ENCODE measurements around the gene DLL1. TPM values are rescaled to one million over a fixed set of nuclear protein-coding genes. Genes with fewer than 3 reads are reported as not detected.

Gene DLL1
- total RNA-seq, 1 experiment from 2014 or later, result 2.8 TPM

DNA sequence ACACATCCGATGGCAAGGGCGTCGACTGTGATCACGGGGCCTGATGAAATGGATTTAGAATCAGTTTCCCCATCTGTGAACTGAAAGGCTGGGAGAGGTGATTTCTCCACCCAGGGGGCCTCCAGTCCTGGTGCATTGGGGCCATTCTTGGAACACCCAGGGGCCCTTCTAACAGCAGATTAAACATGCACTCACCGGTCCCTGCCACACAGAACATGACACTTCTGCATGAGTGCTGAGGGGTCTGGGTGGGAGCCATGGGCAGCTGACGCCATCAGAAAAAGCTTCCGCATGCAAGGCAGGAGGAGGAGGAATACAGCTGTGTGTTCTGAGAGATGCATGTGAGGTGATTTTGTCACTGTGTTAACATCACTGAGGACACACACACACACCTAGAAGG, 26.8 kb downstream of the DLL1 start:
- no CpG with 5 or more reads among the region's 7 CpGs for WGBS (ENCODE audit: extremely low coverage, insufficient read length, low lambda C conversion rate)
- H3K4ac ChIP-seq (ENCODE audit: low read depth, low read length), result no peak overlapping the region
- no peak overlapping the region for H3K4me3 Mint-ChIP-seq
- no peak overlapping the region for H3K14ac ChIP-seq (ENCODE audit: insufficient read depth, low read length)
- no peaks in the 10 kb centered on the region for H3K36me3 Mint-ChIP-seq (ENCODE audit: insufficient read depth in 1 of 3, low read depth in 3 of 3)
- H3K27ac Mint-ChIP-seq, result no peak overlapping the region; a peak in 1 of 7 replicates
- no peak overlapping the region for H2BK120ac ChIP-seq (ENCODE audit: low read depth, low read length, poor library complexity, severe bottlenecking)
- no peak overlapping the region for H2BK5ac ChIP-seq (ENCODE audit: insufficient read length, low read length)
- H3K79me2 ChIP-seq (ENCODE audit: insufficient read depth, low read length), result no peaks in the 10 kb centered on the region
- peaks cover 11 to 18% of the 10 kb centered on the region in 2 experiments for H3K4me1 Mint-ChIP-seq
- H4K91ac ChIP-seq (ENCODE audit: insufficient read length, low read depth, low read length), result no peak overlapping the region
- H3K27me3 Mint-ChIP-seq (ENCODE audit: low read depth), result peaks cover 5% of the 10 kb centered on the region
- no peak overlapping the region for H2BK20ac ChIP-seq (ENCODE audit: low read depth, low read length, poor library complexity, severe bottlenecking)
- no peaks in the 10 kb centered on the region; a peak in 1 of 5 replicates for H3K9me3 Mint-ChIP-seq
- no peak overlapping the region for H3K9ac ChIP-seq (ENCODE audit: extremely low read depth, insufficient read length, low read length)
- no peaks in the 10 kb centered on the region for H3K79me1 ChIP-seq (ENCODE audit: insufficient read depth, low read depth, low read length, poor library complexity, severe bottlenecking)
- H3K23ac ChIP-seq (ENCODE audit: insufficient read length, low read depth, low read length), result no peak overlapping the region
- no peak overlapping the region for H2AFZ ChIP-seq (ENCODE audit: low read length)
- no peak overlapping the region for H4K8ac ChIP-seq (replicated peaks; ENCODE audit: insufficient read length, low read depth, low read length)
- no peak overlapping the region for H4K5ac ChIP-seq (ENCODE audit: insufficient read length, low read depth, low read length)
- no peaks in the 10 kb centered on the region for H3K23me2 ChIP-seq (ENCODE audit: insufficient read length, low read depth, low read length, poor library complexity, severe bottlenecking)
- H3K27ac ChIP-seq (ENCODE audit: insufficient read length, low read depth, low read length), result no peak overlapping the region
- H3T11ph ChIP-seq (ENCODE audit: low read length), result no peak overlapping the region
- H4K20me1 ChIP-seq (ENCODE audit: control insufficient read depth, insufficient read depth, insufficient read length), result no peaks in the 10 kb centered on the region
- H2BK12ac ChIP-seq (ENCODE audit: insufficient read length, low read depth, low read length), result no peak overlapping the region
- H3K4me1 ChIP-seq (ENCODE audit: insufficient read depth, low read length), result no peaks in the 10 kb centered on the region
- DNase-seq, result no peak
- H3K56ac ChIP-seq (ENCODE audit: insufficient read length, low read depth, low read length), result no peak overlapping the region
- no peak overlapping the region for H3K4me2 ChIP-seq (ENCODE audit: insufficient read depth, insufficient read length, low read length)
- no peaks in the 10 kb centered on the region for H3K27me3 ChIP-seq (ENCODE audit: insufficient read depth, low read length)
- H2AK5ac ChIP-seq (ENCODE audit: insufficient read length, low read length), result no peak overlapping the region
- no peak overlapping the region for H2BK15ac ChIP-seq (ENCODE audit: low read depth, low read length)
- TF ChIP-seq, protein P1, sequence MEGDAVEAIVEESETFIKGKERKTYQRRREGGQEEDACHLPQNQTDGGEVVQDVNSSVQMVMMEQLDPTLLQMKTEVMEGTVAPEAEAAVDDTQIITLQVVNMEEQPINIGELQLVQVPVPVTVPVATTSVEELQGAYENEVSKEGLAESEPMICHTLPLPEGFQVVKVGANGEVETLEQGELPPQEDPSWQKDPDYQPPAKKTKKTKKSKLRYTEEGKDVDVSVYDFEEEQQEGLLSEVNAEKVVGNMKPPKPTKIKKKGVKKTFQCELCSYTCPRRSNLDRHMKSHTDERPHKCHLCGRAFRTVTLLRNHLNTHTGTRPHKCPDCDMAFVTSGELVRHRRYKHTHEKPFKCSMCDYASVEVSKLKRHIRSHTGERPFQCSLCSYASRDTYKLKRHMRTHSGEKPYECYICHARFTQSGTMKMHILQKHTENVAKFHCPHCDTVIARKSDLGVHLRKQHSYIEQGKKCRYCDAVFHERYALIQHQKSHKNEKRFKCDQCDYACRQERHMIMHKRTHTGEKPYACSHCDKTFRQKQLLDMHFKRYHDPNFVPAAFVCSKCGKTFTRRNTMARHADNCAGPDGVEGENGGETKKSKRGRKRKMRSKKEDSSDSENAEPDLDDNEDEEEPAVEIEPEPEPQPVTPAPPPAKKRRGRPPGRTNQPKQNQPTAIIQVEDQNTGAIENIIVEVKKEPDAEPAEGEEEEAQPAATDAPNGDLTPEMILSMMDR (conservative IDR thresholded peaks at IDR 0.05), result no peak
- no peaks in the 10 kb centered on the region for H3K9me3 ChIP-seq (ENCODE audit: control insufficient read depth, low read depth, low read length)
- H3K18ac ChIP-seq (ENCODE audit: insufficient read length, low read depth, low read length), result no peak overlapping the region
